Measurements from ENCODE around the gene IRAK1. TPM values are rescaled to one million over a fixed set of nuclear protein-coding genes. Genes with fewer than 3 reads are reported as not detected.

IRAK1 gene
- total RNA-seq, 1 donor from 2014 or later: 108 TPM

DNA sequence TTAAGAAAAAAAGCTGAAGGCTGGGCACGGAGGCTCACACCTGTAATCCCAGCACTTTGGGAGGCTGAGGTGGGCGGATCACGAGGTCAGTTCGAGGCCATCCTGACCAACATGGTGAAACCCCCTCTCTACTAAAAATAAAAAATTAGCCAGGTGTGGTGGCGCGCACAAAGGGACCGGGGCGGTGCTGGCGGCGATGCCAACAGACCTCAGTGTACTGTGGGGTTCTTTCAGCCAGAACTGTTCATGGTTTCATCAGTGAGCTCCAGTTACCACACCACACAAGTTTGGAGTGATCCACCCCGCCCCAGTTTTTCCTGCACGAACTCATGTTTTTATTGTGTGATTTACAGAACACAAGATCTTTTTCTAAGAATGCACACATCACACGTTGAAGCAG lies 21.2 kb upstream of the IRAK1 start:
- no peak for DNase-seq (ENCODE audit: low spot score)

DNA sequence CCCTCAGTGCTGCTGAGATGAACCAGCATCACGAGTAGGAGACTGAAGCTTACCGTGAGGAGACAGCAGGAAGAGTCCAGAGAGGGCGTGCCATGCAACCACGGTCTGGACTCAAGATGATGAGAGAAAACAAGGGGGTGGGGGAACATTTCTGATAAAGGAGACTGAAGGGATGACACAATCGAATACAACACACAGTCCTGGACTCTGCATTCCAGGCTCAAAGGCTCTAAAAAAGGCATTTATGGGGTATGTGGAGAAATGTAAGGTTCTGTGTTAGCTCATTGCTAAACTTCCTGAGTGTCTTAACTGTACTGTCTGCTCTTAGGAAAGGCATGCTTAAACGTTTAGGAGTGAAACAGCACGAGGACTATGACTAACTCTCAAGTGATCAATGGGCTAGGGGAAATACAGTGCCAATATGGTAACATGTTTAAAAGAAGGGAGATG lies 20.6 kb upstream of the IRAK1 start:
- no peak for DNase-seq (ENCODE audit: low spot score)

DNA sequence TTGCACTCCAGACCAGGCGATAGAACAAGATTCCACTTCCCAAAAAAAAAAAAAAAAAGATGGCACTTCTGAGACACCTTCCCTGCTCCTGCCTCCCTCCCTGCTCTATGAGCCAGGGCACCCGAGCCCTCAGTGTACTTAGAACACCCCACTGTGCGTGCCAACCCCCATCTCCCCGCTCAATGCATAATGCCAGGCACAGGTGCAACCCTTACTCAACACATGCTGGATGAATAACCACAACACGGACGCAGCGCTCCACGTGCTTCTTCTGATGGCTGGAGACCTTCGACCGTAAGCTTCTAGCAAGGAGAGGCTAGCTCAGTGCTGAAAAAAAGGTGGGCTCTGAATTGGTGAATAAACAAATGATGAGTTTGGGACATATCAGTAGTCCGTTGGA lies 19.9 kb upstream of the IRAK1 start:
- no peak for DNase-seq (ENCODE audit: low spot score)

DNA sequence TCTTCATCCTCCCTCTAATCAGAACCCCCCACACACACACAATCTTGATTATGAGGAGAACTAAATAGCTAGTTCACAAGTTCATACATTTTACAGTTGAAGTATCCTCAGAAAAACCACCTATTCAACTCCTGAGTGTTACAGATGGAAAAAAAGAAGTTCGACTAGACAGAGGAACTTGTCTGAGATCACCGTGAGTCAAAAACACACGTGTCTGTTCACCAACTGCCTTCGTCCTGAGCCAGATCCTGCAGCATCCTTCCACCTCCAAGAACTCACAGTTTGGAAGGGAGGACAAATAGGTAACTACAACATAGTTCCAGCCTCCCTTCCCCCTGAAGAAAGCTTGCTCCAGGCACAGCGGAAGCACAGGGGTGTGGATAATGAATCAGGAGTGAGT lies 19.0 kb upstream of the IRAK1 start:
- no peak for DNase-seq (ENCODE audit: low spot score)

DNA sequence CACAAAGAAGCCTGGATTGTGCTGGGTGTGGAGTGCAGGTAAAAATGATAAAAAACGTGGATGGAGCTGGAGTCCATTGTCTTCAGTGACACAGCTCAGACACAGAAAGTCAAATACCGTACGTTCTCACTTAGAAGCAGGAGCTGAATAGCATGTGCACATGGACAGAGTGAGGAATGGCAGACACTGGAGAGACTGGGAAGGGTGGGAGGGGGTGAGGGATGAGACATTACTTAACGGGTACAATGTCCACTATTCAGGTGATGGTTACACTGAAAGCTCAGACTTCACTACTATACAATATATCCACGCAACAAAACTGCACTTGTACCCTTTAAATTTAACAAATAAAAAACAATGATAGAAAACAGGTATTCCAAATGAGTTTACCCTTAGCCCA lies 18.1 kb upstream of the IRAK1 start:
- no peak for DNase-seq (ENCODE audit: low spot score)

DNA sequence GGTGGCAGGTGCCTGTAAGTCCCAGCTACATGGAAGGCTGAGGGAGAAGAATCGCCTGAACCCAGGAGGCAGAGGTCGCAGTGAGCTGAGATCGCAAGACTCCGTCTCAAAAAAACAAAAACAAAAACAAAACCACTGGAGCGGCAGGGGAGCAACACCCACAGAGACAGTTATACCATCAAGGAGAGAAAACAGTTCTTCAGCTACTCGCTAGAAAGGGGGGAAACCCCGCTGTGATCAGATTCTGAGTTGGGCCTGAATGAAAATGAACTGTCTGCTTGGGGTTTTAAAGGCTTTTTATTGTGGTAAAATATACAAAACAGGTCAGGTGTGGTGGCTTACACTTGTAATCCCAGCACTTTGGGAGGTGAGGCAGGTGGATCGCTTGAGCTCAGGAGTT lies 16.8 kb upstream of the IRAK1 start:
- no peak for DNase-seq (ENCODE audit: low spot score)

DNA sequence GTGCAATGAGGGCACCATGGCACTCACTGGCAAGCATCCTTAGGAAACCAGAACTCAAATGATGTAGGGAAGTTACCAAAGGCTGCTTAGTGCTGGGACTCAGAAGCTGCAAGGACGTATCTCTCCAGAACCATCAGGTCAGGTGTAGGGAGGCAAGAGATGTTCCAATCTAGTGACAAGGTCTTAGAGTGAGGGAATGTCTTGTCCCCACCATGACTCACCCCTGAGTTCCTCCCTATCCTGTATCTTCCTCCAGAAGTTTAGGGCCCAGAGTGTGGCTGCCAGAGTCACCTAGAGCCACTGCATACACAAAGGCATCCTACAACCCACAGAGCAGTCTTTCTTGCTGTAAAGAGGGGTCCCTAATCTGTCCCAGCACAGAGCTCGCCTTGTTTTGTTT lies 14.1 kb upstream of the IRAK1 start:
- DNase-seq (ENCODE audit: low spot score): no peak

DNA sequence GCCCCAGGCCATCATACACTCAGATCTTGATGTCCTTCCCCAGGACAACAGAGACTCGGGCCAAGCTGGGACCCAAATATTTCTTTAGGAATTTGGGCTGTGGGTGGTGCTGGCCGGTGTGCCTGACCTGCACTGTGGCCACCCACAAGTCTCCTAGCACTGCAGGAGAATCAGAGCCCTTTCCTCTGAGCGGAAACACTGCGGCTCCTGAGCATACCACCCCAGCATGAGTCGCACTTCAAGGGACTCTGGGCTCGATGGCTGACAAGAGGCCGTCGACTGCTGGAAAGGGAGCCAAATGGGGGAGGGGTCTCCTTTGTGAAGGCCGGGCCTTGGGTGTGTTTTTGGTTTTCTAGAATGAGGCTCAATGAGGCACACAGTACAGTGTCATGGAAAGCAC lies 13.0 kb upstream of the IRAK1 start:
- DNase-seq (ENCODE audit: low spot score): no peak

DNA sequence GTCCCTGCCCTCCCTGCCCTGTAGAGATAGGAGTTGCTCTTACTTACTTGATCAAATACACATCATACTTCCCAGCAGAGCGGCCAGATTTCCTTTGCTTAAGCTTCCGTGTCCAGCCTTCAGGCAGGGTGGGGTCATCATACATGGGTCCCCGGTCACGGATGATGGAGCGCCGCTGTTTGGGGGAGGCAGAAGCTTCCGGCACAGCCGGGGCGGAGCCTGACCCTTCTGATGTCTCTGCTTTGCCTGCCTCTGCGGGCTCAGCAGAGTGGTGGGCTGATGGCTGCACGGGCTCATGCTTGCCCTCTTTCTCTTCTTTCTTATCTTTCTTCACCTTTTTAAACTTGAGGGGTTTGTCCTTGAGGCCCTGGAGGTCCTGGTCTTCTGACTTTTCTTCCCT lies 12.5 kb upstream of the IRAK1 start:
- no peak for DNase-seq (ENCODE audit: low spot score)

DNA sequence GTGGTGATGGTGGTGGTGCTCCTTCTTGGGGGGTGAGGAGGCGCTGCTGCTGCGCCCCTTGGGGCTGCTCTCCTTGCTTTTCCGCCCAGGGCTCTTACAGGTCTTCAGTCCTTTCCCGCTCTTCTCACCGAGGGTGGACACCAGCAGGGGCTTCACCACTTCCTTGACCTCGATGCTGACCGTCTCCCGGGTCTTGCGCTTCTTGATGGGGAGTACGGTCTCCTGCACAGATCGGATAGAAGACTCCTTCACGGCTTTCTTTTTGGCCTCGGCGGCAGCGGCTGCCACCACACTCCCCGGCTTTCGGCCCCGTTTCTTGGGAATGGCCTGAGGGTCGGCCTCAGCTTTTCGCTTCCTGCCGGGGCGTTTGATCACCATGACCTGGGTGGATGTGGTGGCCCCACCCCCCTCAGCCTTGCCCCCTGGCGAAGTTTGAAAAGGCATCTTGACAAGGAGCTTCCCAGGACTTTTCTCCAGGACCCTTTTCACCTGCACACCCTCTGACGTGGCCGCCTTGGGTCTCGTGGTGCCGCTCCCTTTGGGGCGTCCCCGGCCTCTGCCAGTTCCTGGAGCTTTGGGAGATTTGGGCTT lies 11.1 kb upstream of the IRAK1 start:
- no peak for DNase-seq (ENCODE audit: low spot score)

DNA sequence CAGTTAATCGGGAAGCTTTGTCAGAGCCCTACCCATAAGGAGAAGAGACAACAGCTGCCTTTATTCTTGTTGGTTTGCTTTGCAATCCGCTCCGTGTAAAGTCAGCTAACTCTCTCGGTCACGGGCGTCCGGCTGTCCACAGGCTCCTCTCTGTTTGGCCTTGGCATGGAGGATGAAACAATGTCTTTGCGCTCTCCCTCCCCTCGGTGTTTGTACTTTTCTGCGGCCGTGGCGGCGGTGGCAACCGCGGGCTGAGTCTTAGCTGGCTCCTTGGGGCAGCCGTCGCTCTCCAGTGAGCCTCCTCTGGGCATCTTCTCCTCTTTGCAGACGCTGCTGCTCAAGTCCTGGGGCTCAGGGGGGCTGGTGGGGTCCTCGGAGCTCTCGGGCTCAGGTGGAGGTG lies 10.6 kb upstream of the IRAK1 start:
- DNase-seq (ENCODE audit: low spot score): no peak

DNA sequence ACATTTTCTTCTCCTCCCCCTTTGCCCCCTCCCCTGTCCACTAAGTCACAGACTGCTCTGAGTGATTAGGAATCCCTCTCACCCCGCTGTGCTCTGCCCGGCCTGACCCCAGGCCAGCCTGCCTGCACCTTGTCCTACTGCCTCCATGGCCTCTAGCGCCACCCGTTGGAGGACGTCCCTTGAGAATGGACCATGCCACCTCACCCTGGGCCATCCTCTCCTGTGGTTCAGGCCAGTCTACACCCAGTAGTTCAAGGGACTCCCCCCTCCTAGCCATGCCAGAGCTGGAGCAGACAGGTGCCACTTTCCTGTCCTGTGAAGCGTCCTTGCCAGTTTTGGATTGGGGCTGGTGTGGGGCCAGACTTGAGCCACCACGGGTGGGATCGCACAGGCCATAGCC lies 9.7 kb upstream of the IRAK1 start:
- DNase-seq (ENCODE audit: low spot score): no peak

DNA sequence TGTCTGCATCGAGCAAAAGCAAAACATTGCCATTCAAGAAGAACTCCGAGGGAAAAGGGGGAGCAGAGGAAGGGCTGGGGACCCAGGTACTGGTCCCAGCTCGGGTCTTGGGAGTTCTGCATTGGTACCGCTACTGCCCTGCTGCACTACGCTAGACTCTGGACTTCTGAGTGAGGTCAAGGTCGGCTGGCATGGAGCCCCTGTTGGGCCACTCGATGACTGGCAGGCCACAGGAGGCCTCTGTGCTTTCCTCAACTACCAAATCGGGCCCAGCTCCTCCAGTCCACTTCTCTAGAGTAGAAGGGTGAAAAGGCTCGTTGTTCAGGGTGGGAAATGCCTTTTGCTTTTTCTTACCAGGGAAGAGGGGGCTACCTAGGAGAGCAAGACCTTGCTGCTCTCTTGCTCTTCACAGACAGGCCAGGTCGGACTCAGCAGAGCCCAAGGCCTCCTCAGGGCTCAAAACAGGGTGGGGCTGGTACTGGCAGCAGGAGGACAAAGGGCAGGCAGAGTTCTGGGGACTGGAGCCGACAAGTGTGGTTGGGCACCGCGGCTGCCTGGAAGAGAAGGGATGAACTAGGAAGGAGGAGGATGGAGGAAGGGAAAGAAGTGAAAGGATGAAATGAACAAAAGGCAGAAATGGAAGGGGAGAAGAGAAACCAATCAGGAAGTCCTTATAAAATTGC lies 8.9 kb upstream of the IRAK1 start:
- DNase-seq (ENCODE audit: low spot score): no peak

DNA sequence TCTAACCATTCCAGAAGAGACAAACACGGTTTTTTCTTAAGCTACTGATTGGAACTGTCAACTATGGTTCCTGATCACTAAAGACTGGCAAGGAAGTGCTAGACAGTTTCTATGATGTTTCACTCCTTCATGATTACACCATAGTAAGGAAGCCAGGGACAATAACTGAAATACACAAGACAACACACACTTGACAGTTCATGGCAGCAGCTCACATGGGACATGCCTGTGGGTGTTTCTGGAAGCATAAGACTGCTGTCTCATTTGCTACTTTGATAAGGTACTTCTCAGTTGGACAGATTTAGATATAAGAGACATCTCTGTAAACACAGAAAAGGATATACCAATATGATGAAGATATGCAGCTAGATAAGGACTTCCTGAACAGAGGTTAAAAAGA lies 8.3 kb upstream of the IRAK1 start:
- DNase-seq (ENCODE audit: low spot score): no peak

DNA sequence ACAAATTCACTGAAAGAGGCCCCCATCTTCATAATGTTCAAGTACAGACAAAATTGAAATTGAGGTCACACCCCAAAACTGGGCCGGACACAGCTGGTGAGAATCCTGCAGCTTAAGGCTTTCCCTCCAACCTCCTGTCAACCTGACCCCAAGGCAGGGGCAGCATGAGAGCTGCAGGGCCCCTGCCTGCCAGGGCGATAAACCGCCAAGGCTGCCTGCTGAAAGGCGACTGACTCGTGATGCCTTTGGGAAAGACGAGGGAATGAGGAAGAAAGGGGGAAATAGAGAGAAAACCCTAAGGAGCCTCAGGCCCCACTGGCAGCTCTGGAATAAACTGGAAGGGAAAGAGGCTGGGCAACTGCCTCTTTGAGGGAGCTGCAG lies 7.3 kb upstream of the IRAK1 start:
- DNase-seq (ENCODE audit: low spot score): no peak

DNA sequence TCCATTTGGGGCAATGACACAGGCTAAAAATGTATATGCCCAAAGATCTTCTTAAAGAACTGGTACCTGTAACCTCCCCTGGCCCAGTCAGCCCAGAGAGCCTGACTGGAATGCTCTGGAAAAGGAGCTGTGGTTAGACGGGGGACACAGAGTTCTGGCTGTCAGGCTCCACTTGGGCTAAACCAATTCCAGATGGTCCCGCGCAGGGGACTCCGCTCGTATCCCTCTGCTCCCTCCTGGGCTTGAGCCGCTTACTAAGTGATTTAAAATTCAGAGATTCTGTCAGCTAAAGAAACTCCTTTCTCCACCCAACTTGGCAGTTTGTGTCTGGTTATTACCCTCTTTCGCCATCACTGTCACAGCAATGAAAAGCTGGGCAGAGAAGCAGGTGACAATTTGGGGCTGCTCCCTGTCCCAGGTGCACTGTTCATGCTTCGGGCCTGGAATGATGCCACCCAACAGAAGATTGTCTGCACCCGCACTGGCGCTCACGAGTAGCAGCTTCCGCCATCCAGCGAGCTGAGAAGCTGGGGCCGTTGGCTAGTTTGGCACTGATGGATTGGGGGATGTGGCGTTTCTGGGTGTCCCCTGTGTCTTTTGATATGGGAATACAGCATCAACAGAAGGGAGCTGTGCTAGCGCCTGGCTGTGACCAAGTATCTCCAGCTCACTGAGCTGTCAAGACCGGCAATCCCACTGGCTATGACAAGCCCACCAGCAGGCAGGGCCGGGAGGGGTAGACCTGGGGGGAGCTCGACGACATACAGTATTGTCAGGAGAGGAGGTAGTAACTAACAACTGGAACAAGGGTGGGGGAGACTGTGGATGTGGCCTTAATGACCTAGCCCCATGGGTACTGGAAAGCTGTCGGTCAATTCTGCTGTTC lies 6.7 kb upstream of the IRAK1 start:
- no peak for DNase-seq (ENCODE audit: low spot score)

DNA sequence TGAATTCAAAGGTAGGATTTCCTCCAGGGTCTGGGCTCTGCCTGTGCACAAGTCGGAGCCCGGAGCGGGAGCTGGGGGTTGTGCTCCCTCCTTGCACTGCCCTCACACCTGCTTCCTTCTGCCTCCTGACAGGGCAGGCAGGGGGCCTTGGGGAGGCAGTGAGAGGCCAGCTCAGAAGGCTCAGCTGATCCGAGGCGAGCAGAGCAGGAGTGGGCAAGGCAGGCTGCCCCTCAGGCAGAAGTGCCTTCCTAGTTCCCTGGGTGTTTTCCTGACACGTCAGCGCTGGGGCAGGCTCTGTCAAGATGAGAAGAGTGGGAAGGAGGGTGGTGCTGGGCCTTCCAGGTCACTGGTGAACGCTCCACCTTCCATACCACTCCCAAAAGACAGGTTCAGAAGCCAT lies 5.5 kb upstream of the IRAK1 start:
- DNase-seq (ENCODE audit: low spot score): no peak

DNA sequence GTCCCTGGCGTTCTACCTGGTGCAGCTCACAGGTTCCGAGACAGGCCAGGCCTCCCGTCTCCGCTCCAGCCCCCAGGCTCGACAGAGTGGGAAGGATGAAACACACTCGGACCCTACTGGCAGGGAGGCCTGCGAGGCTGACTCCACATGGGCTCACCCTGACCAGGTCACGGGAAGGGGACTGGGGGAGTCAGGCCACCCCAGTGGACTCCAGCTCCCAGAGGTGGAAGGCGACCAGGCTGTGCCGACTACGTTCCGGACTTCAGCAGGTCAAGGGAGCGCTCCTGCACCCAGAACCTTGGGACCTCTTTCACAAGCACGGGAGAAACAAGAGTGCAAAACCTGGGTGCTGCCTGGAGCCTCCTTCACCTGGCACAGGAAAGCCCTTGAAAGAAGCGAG lies 4.6 kb upstream of the IRAK1 start:
- DNase-seq (ENCODE audit: low spot score): no peak

DNA sequence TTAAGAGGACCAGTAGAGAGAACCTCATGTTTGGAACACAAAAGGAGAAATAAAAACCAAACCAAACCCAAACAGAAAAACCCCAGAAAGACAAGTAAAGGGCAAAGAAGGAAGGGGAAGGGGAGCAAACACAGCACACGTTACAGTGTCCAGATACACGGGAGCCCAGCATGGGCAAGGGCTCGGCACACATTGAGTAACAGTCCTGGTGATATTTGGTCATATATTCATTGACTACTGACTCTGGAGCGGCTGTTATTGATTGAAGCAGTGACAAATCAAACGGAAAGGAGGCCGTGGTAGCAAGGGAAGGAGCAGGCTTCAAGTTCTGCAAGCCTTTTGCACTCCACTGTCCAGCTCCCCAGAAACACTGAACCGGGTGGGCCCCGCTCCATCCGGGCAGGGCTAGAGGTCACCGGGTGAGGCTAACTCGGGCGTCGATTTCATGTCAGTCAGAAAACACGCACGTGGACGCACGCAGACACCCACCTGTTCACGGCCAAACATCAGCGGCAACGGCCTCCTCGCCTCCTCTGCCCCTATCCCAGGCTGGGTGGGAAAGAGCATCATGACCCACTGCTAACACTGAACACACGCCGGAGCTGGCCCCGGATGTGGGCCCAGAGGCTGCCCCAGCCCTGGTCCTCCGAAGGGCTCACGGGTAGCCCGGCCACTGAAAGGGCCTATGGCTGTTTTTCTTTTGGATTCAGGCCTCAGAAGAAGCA lies 3.7 kb upstream of the IRAK1 start:
- no peak for DNase-seq (ENCODE audit: low spot score)

DNA sequence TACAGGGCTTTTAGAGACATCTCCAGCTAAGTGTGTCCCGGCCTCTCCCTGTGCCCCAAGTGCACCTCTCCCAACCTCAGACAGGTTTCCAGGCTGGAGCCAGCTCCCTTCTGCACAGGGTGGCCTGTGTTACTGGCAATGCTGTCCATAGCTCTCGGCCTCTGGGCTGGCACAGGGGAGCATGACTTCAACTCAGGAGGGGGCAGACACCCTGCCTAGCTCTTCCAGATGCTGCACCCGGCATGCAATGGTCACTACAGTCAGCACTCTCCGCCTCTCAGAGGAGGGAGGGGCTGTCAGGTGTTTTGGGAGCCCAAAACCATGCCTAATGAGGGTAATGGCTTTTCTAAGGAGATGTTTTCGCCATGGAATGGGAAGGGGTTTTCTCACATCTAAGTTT lies 2.4 kb upstream of the IRAK1 start:
- DNase-seq (ENCODE audit: low spot score): no peak

DNA sequence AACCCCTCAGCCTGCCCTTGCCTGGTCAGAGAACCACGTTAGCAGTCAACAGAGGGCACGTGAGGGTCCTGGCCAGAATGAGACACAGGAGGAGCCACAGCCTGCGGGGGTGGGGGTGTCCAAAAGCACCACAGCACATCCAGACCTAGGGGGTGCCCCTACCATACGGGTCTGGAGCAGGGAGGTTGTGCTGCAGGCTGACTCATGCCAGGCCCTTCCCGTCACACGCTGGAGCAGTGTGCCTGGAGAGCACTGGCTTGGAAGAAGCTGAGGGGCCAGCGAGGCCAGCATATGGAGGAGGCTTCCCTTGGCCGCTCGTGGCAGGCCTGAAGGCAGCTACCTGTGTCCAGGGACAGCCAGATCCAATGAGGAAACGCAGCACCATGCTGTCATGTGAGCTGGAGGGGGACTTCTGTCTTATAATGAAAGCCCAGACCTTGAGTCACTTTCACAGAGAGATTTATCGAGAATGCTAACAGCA lies 1.5 kb upstream of the IRAK1 start:
- no peak for DNase-seq (ENCODE audit: low spot score)

DNA sequence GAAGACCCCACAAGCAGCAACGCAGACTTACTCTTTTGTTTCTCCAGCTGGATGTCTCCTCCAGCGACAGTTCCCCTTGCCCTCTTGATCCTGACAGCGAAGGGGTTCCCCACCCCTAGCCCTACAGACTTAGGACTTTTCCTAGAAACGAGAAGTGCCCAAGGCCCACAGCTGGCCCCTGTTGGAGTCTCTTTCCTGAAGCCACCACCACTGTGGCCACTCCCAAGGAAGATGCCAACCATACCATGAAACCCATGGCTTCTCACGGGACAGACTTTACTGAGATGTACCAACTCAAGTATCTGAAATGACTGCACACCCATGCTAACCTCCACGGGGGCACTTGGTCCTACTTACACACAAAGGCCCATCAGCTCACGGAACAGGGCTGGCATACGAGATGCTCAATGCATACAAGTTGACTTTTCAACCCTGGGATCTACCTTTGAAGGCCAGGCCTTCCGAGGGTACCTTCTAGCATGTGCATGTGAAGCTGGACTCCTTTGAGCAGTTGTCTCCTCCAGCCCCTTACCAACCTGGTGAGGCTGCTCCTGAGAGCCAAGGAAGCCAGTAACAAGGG lies 924 bp upstream of the IRAK1 start:
- DNase-seq (ENCODE audit: low spot score): no peak
